ENCODE results near the gene TP53RK. TPM values are rescaled to one million over a fixed set of nuclear protein-coding genes. Genes with fewer than 3 reads are reported as not detected.
A peak's percentile ranks its signal among the peaks of the same experiment; 100 is the strongest.

TP53RK gene
- total and polyA plus RNA-seq, 2 of the 13 experiments (the other 11 are each of a cell fraction or from before 2014, with no cell fraction given) = 12.9 to 25.5 TPM

DNA sequence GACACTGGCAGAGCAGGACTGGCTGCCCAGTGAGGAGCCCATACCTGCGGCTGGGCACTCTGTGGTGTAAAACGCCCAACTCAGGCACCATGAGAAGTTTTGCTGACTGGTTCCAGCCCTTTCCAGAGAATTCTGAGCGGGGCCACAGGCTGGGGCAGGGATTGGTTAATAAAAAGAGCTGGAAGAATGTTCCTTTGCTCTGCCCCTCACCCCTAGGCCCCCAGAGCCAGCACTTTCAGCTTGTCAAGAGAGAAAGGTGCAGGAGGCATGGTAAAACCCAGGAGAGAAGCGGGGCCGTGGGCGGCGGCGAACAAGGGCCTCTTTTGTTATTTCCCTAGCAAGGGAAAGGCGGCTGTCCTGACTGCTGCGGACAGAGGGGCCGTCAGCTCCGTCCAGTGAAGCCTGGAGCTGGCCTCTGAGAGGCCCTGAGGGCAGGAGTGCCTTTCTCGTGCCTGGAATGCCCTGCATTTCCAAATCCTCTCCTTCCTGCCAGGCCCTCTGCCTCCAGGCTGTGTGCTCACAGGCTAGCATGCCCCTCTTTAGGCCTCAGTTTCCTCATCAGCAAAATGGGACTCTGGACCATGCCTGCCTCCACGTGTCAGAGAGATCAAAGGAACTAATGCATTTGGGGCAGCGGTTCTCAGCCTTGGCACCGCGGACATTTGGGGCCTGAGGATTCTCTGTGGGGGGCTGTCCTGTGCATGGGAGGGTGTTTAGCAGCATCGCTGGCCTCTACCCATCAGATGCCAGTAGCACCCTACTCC, 50.9 kb downstream of the TP53RK start (continued):
- no peak for TF ChIP-seq MZF1 (CRISPR knock-in tag; IDR thresholded peaks at IDR 0.05; ENCODE audit: borderline replicate concordance)
- TF ChIP-seq ZKSCAN1 (IDR thresholded peaks at IDR 0.05; ENCODE audit: low read length) = 0 out of 2 replicates have a peak, but pooled peaks have one; percentile 13
- no peak for TF ChIP-seq SRY (CRISPR knock-in tag; IDR thresholded peaks at IDR 0.05)
- TF ChIP-seq, protein P1, sequence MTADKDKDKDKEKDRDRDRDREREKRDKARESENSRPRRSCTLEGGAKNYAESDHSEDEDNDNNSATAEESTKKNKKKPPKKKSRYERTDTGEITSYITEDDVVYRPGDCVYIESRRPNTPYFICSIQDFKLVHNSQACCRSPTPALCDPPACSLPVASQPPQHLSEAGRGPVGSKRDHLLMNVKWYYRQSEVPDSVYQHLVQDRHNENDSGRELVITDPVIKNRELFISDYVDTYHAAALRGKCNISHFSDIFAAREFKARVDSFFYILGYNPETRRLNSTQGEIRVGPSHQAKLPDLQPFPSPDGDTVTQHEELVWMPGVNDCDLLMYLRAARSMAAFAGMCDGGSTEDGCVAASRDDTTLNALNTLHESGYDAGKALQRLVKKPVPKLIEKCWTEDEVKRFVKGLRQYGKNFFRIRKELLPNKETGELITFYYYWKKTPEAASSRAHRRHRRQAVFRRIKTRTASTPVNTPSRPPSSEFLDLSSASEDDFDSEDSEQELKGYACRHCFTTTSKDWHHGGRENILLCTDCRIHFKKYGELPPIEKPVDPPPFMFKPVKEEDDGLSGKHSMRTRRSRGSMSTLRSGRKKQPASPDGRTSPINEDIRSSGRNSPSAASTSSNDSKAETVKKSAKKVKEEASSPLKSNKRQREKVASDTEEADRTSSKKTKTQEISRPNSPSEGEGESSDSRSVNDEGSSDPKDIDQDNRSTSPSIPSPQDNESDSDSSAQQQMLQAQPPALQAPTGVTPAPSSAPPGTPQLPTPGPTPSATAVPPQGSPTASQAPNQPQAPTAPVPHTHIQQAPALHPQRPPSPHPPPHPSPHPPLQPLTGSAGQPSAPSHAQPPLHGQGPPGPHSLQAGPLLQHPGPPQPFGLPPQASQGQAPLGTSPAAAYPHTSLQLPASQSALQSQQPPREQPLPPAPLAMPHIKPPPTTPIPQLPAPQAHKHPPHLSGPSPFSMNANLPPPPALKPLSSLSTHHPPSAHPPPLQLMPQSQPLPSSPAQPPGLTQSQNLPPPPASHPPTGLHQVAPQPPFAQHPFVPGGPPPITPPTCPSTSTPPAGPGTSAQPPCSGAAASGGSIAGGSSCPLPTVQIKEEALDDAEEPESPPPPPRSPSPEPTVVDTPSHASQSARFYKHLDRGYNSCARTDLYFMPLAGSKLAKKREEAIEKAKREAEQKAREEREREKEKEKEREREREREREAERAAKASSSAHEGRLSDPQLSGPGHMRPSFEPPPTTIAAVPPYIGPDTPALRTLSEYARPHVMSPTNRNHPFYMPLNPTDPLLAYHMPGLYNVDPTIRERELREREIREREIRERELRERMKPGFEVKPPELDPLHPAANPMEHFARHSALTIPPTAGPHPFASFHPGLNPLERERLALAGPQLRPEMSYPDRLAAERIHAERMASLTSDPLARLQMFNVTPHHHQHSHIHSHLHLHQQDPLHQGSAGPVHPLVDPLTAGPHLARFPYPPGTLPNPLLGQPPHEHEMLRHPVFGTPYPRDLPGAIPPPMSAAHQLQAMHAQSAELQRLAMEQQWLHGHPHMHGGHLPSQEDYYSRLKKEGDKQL (CRISPR knock-in tag; IDR thresholded peaks at IDR 0.05; ENCODE audit: low read depth) = no peak
- TF ChIP-seq CREM (IDR thresholded peaks at IDR 0.05) = no peak
- no peak for TF ChIP-seq CREM (CRISPR knock-in tag; IDR thresholded peaks at IDR 0.05)
- TF ChIP-seq, protein P2, sequence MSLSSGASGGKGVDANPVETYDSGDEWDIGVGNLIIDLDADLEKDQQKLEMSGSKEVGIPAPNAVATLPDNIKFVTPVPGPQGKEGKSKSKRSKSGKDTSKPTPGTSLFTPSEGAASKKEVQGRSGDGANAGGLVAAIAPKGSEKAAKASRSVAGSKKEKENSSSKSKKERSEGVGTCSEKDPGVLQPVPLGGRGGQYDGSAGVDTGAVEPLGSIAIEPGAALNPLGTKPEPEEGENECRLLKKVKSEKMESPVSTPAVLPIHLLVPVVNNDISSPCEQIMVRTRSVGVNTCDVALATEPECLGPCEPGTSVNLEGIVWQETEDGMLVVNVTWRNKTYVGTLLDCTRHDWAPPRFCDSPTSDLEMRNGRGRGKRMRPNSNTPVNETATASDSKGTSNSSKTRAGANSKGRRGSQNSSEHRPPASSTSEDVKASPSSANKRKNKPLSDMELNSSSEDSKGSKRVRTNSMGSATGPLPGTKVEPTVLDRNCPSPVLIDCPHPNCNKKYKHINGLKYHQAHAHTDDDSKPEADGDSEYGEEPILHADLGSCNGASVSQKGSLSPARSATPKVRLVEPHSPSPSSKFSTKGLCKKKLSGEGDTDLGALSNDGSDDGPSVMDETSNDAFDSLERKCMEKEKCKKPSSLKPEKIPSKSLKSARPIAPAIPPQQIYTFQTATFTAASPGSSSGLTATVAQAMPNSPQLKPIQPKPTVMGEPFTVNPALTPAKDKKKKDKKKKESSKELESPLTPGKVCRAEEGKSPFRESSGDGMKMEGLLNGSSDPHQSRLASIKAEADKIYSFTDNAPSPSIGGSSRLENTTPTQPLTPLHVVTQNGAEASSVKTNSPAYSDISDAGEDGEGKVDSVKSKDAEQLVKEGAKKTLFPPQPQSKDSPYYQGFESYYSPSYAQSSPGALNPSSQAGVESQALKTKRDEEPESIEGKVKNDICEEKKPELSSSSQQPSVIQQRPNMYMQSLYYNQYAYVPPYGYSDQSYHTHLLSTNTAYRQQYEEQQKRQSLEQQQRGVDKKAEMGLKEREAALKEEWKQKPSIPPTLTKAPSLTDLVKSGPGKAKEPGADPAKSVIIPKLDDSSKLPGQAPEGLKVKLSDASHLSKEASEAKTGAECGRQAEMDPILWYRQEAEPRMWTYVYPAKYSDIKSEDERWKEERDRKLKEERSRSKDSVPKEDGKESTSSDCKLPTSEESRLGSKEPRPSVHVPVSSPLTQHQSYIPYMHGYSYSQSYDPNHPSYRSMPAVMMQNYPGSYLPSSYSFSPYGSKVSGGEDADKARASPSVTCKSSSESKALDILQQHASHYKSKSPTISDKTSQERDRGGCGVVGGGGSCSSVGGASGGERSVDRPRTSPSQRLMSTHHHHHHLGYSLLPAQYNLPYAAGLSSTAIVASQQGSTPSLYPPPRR (CRISPR knock-in tag; IDR thresholded peaks at IDR 0.05; ENCODE audit: borderline replicate concordance) = peak; percentile 82; the same call in 1 of the 2 replicates
- TF ChIP-seq ARNTL (CRISPR knock-in tag; IDR thresholded peaks at IDR 0.05) = 0 out of 2 replicates have a peak, but pooled peaks have one; percentile 15
- TF ChIP-seq KAT2B (IDR thresholded peaks at IDR 0.05; ENCODE audit: borderline replicate concordance, low read depth, low read length) = no peak
- TF ChIP-seq, protein P3, sequence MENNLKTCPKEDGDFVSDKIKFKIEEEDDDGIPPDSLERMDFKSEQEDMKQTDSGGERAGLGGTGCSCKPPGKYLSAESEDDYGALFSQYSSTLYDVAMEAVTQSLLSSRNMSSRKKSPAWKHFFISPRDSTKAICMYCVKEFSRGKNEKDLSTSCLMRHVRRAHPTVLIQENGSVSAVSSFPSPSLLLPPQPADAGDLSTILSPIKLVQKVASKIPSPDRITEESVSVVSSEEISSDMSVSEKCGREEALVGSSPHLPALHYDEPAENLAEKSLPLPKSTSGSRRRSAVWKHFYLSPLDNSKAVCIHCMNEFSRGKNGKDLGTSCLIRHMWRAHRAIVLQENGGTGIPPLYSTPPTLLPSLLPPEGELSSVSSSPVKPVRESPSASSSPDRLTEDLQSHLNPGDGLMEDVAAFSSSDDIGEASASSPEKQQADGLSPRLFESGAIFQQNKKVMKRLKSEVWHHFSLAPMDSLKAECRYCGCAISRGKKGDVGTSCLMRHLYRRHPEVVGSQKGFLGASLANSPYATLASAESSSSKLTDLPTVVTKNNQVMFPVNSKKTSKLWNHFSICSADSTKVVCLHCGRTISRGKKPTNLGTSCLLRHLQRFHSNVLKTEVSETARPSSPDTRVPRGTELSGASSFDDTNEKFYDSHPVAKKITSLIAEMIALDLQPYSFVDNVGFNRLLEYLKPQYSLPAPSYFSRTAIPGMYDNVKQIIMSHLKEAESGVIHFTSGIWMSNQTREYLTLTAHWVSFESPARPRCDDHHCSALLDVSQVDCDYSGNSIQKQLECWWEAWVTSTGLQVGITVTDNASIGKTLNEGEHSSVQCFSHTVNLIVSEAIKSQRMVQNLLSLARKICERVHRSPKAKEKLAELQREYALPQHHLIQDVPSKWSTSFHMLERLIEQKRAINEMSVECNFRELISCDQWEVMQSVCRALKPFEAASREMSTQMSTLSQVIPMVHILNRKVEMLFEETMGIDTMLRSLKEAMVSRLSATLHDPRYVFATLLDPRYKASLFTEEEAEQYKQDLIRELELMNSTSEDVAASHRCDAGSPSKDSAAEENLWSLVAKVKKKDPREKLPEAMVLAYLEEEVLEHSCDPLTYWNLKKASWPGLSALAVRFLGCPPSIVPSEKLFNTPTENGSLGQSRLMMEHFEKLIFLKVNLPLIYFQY (CRISPR knock-in tag; IDR thresholded peaks at IDR 0.05; ENCODE audit: borderline replicate concordance) = 0 out of 2 replicates have a peak, but pooled peaks have one; percentile 55
- no peak for TF ChIP-seq ONECUT2 (CRISPR knock-in tag; IDR thresholded peaks at IDR 0.05)
- TF ChIP-seq FOXO1 (CRISPR knock-in tag; IDR thresholded peaks at IDR 0.05) = peak; percentile 37; the same call in 1 of the 2 replicates
- TF ChIP-seq, protein P4, sequence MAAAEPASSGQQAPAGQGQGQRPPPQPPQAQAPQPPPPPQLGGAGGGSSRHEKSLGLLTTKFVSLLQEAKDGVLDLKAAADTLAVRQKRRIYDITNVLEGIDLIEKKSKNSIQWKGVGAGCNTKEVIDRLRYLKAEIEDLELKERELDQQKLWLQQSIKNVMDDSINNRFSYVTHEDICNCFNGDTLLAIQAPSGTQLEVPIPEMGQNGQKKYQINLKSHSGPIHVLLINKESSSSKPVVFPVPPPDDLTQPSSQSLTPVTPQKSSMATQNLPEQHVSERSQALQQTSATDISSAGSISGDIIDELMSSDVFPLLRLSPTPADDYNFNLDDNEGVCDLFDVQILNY (CRISPR knock-in tag; conservative IDR thresholded peaks at IDR 0.05) = no peak

All from HepG2 (cell line).